ENCODE data around the gene STT3A. TPM values are rescaled to one million over a fixed set of nuclear protein-coding genes. Genes with fewer than 3 reads are reported as not detected.

The STT3A gene
- total RNA-seq, 4 donors from 2014 or later: 112 to 187 (median 172) TPM

DNA sequence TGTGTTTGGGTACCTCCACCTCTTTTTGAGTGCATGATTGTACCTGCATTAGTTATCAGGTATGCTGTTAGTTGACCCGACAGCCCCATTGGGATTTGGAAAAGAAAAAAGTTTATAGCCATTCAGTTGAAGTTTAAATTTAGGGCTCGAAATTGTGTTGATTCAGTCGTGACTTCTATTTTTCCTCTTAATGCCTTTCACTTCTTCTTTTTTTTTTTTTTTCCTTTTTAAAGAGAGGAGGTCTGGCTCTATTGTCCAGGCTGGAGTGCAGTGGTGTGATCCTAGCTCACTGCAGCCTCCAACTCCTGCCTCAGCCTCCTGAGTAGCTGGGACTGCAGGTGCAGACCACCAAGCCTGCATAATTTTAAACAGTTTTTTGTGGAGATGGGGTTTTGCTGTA is 2.3 kb downstream of the STT3A start:
- 61 to 88% methylated on average over 3 of the region's 3 CpGs for WGBS, 2 donors
- Histone ChIP-seq H3K4me3 (replicated peaks in 1 of 3) (no peak overlapping the region), H3K9me3 (no peaks in the 10 kb centered on the region), H3K4me1 (peaks cover 11 to 18% of the 10 kb centered on the region in 2 donors), H3K36me3 (peaks cover 18 to 24% of the 10 kb centered on the region in 2 donors), H3K27me3 (no peaks in the 10 kb centered on the region), H3K27ac (no peak overlapping the region)
- no peak for TF ChIP-seq POLR2A (IDR thresholded peaks at IDR 0.05)
- TF ChIP-seq, protein P1, sequence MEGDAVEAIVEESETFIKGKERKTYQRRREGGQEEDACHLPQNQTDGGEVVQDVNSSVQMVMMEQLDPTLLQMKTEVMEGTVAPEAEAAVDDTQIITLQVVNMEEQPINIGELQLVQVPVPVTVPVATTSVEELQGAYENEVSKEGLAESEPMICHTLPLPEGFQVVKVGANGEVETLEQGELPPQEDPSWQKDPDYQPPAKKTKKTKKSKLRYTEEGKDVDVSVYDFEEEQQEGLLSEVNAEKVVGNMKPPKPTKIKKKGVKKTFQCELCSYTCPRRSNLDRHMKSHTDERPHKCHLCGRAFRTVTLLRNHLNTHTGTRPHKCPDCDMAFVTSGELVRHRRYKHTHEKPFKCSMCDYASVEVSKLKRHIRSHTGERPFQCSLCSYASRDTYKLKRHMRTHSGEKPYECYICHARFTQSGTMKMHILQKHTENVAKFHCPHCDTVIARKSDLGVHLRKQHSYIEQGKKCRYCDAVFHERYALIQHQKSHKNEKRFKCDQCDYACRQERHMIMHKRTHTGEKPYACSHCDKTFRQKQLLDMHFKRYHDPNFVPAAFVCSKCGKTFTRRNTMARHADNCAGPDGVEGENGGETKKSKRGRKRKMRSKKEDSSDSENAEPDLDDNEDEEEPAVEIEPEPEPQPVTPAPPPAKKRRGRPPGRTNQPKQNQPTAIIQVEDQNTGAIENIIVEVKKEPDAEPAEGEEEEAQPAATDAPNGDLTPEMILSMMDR (IDR thresholded peaks at IDR 0.05): no peak
- DNase-seq: no peak
- intact Hi-C loops (cut with DNase I): no loop called here

- Histone ChIP-seq H3K36me3 (peaks cover 61 to 73% of the 10 kb centered on the region in 2 donors), H3K27me3 (no peaks in the 10 kb centered on the region), H3K4me3 (replicated peaks in 1 of 3) (no peak overlapping the region), H3K27ac (no peak overlapping the region), H3K9me3 (no peaks in the 10 kb centered on the region), H3K4me1 (no peaks in the 10 kb centered on the region)
- intact Hi-C loops (cut with DNase I): no loop called here
- WGBS, 2 donors: 87 to 100% methylated on average over 2 of the region's 2 CpGs
- no peak for DNase-seq
- TF ChIP-seq POLR2A (IDR thresholded peaks at IDR 0.05): no peak
- TF ChIP-seq, protein P1 (IDR thresholded peaks at IDR 0.05): no peak
Observed at GRCh38 chr11:125600663-125601062, 8.0 kb downstream of the STT3A start.

DNA sequence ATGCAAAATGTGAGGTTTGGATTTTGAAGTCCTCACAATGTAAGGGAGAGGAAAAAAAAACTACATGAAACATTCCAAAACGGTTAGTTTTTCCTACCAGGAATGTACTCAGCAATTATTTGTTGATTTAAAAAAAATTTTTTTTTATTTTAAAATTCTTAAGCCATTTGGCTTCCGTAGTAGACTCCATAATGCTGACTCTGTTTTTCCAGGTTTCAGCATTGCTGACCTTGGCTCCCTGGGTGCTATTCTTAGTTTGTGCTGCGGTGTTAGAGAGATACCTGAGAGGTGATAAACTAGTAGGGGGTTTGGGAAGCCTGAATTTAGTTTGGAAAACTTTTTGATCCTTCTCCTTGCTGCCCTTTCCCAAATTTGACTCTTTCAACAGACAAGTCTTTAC is 10.6 kb downstream of the STT3A start:
- WGBS, 2 donors: 88 to 90% methylated on average over 3 of the region's 3 CpGs
- H3K27me3 ChIP-seq: no peaks in the 10 kb centered on the region

DNA sequence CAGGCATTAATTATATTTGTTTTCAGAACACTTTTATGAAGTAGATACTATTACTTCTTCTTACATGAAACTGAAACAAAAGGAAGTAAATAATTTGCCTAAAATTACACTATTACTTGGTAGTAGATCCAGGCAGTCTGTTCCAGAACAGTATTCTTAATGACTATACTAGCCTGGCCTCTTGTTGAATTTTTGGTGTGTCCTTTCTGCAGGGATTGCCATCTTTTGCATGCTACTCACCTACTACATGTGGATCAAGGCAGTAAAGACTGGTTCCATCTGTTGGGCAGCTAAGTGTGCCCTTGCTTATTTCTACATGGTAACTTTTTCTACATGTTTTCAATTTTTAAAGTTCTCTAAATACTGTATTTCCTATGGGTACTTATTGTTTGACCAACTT is 12.8 kb downstream of the STT3A start:
- TF ChIP-seq, protein P1 (IDR thresholded peaks at IDR 0.05): no peak
- no peak for TF ChIP-seq POLR2A (IDR thresholded peaks at IDR 0.05)
- Histone ChIP-seq H3K36me3 (peaks cover 79 to 99% of the 10 kb centered on the region in 2 donors), H3K4me3 (replicated peaks in 1 of 3) (no peak overlapping the region)

More for the DNA sequence above, 10.6 kb downstream of the STT3A start:
- H3K27ac ChIP-seq: no peak overlapping the region
- H3K36me3 ChIP-seq: peaks cover 75 to 89% of the 10 kb centered on the region in 2 donors
- no peak for DNase-seq
- H3K4me1 ChIP-seq: no peaks in the 10 kb centered on the region
- intact Hi-C loops (cut with DNase I): no loop called here
- H3K9me3 ChIP-seq: no peaks in the 10 kb centered on the region
- TF ChIP-seq POLR2A (IDR thresholded peaks at IDR 0.05): no peak
- TF ChIP-seq, protein P1 (IDR thresholded peaks at IDR 0.05): no peak
- H3K4me3 ChIP-seq (replicated peaks in 1 of 3): no peak overlapping the region

GRCh38 chr11:125609545-125609944 is 16.9 kb downstream of the STT3A start:
- TF ChIP-seq, protein P1 (IDR thresholded peaks at IDR 0.05): no peak
- TF ChIP-seq POLR2A (IDR thresholded peaks at IDR 0.05): no peak
- no peaks in the 10 kb centered on the region for H3K9me3 ChIP-seq
- no peak for DNase-seq
- H3K36me3 ChIP-seq: peaks cover 87 to 97% of the 10 kb centered on the region in 2 donors
- no peak overlapping the region for H3K4me3 ChIP-seq (replicated peaks in 1 of 3)
- WGBS, 2 donors: 74 to 81% methylated on average over 7 of the region's 7 CpGs
- H3K27me3 ChIP-seq: no peaks in the 10 kb centered on the region
- H3K4me1 ChIP-seq: no peaks in the 10 kb centered on the region
- H3K27ac ChIP-seq: no peak overlapping the region
- intact Hi-C loops (cut with DNase I): no loop called here

More for the DNA sequence above, 12.8 kb downstream of the STT3A start:
- no peaks in the 10 kb centered on the region for H3K27me3 ChIP-seq
- no peak for DNase-seq
- no peaks in the 10 kb centered on the region for H3K4me1 ChIP-seq
- no peak overlapping the region for H3K27ac ChIP-seq
- H3K9me3 ChIP-seq: no peaks in the 10 kb centered on the region
- intact Hi-C loops (cut with DNase I): no loop called here

Measured in thyroid gland (tissue), 4 donors.